Measurements from ENCODE around the gene AOC3. TPM values are rescaled to one million over a fixed set of nuclear protein-coding genes. Genes with fewer than 3 reads are reported as not detected.

Gene AOC3
- total RNA-seq, 6 experiments from 2014 or later = 3.9 to 14.9 (median 7.1) TPM

DNA sequence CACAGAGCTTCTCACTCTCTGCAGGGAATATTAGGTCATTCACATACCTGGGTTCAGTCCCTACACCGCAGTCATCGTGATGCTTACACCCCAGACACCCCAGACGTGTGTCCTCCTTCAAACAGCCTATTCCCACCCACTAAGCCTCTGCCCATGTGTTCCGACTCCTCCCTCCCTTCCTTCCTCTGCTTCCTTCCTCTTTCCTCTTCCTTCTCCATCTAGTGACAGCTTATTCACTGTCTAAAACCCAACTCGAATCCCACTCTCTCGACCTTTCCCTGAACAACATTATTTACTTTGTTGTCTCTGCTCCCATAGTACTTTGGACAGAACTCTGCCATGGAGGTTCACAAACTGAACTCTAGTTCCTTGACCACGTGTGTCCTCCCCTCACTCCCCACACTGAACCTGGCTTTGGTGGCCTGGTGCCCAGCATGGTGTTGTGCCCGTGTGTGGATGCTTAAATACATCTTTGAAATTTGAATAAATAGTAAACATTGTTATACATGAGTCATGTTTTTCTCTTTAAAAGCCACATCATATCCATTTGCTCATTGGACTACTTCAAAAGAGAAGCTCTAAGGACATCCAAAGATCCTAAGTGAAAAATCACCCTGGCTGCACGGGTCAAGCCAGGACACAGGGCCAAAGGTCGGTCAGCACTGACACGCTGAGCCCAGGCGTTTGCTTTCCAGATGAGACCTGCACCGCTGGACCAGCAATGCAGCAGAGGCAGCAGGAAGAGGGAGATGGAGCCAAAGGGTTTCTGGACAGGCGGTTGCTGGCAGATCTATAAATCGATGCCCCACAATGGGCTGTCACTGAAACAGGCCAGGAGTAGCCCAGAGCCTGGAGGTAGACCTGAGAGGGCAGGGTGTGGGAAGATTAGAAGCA is 35.5 kb downstream of the AOC3 start:
- no peaks in the 10 kb centered on the region for H3K9me3 ChIP-seq
- no peak for TF ChIP-seq POLR2A (IDR thresholded peaks at IDR 0.05)
- no peak for TF ChIP-seq CTCF (IDR thresholded peaks at IDR 0.05)
- peaks cover 0 to 51% (median 24%) of the 10 kb centered on the region in 4 donors for H3K4me1 ChIP-seq
- H3K27me3 ChIP-seq = no peaks in the 10 kb centered on the region
- intact Hi-C loops (cut with DNase I) = no loop called here
- peak; percentile 81 to 94 (median 93) for DNase-seq
- 5% methylated on average over 15 of the region's 15 CpGs for WGBS (ENCODE audit: insufficient coverage, low coverage, low lambda C conversion rate, missing lambda C conversion rate)
- peak overlapping the region; percentile 0 to 69 (median 57) for H3K27ac ChIP-seq
- no peaks in the 10 kb centered on the region for H3K36me3 ChIP-seq
- ATAC-seq = peak; percentile 81 to 88 (median 86)
- H3K4me3 ChIP-seq = peak overlapping the region in 2 of 3 donors; percentile 8 to 10

DNA sequence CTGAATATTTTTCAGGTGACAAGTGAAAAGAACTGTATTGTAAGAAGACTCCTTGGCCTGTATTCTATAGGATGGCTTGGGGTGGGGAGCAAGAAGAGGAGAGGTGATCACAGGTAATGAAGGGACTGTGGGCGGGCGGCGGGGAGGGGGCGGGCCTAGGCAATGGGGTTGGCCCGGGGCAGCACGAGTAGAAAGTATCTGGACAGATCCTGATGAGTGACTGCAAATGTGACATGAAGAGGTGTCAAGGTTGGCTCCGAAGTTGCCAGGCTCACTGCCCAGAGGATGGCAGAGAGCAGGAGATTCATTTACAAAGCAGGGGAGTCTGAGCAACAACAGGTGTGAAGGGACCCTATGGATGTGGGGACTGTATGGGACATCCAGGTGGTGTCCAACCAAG is 38.8 kb downstream of the AOC3 start:
- Histone ChIP-seq H3K9me3 (no peaks in the 10 kb centered on the region), H3K4me1 (peaks cover 0 to 75% (median 42%) of the 10 kb centered on the region in 4 donors), H3K4me3 (no peak overlapping the region), H3K36me3 (no peaks in the 10 kb centered on the region), H3K27ac (no peak overlapping the region), H3K27me3 (no peaks in the 10 kb centered on the region)
- TF ChIP-seq CTCF (IDR thresholded peaks at IDR 0.05) (no peak), POLR2A (IDR thresholded peaks at IDR 0.05) (no peak)
- ATAC-seq = no peak
- intact Hi-C loops (cut with DNase I) = no loop called here
- WGBS (ENCODE audit: insufficient coverage, low coverage, low lambda C conversion rate, missing lambda C conversion rate) = 65% methylated on average over 7 of the region's 7 CpGs
- DNase-seq = no peak

DNA sequence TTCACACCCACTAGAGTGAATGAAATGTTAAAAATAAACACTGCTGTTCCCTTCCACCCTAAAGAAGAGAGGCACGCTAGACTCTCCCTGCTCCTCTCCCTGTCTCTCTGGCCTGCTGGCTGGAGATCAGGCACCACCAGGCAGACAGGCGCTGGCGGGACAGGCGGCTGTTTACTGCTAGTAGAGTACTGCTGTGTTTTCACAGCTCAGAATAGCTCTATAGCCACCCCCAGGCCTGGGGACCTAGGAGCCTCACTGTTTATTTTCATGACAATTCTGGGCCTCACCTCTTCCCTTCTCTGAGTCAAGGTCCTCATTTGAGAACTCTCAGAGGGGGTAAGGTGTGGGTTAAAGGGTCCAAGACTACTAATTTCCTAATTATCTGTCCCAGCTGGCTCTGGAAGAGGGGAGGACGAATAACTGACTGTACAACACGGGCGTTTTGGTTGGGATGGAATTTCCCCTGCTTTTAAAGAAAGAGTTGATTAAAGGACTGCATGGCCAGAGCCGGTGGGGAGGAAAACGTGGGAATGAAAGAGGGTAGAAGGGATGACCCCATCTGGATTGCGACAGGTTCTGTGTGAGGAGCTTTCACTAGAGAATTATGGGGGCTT is 40.6 kb downstream of the AOC3 start:
- Histone ChIP-seq H3K9me3 (no peaks in the 10 kb centered on the region), H3K36me3 (no peaks in the 10 kb centered on the region), H3K27ac (peak overlapping the region; percentile 13 to 60 (median 52)), H3K4me3 (no peak overlapping the region), H3K27me3 (no peaks in the 10 kb centered on the region), H3K4me1 (peaks cover 0 to 75% (median 40%) of the 10 kb centered on the region in 4 donors)
- ATAC-seq = peak; percentile 34 to 73 (median 35)
- intact Hi-C loops (cut with DNase I) = no loop called here
- DNase-seq = peak; percentile 67 to 81 (median 70)
- TF ChIP-seq POLR2A (IDR thresholded peaks at IDR 0.05) (no peak), CTCF (IDR thresholded peaks at IDR 0.05) (no peak)
- 15% methylated on average over 7 of the region's 10 CpGs for WGBS (ENCODE audit: insufficient coverage, low coverage, low lambda C conversion rate, missing lambda C conversion rate)

DNA sequence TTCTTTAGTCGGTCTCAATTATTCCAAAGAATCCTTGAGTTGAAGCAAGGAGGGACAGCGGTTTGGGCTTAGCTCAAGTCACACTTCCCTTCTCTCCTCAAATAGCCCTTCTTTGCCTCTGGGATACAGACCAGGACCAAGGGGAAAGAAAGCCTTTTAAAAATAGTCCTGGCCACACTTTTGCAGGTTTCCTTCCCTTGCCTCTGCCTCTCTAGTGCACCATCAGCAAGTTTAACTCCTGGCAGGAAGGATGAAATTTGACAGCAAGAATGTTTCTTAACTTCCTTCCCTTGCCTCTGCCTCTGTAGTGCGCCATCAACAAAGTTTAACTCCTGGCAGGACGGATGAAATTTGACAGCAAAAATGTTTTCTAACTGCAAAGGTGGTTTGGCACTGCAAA is 42.4 kb downstream of the AOC3 start:
- Histone ChIP-seq H3K27me3 (no peaks in the 10 kb centered on the region), H3K4me3 (peak overlapping the region in 1 of 3 donors; percentile 36), H3K36me3 (no peaks in the 10 kb centered on the region), H3K4me1 (peaks cover 0 to 58% (median 32%) of the 10 kb centered on the region in 4 donors), H3K27ac (peak overlapping the region; percentile 18 to 87 (median 58)), H3K9me3 (no peaks in the 10 kb centered on the region)
- ATAC-seq (peak in 3 of 4 donors; percentile 6 to 10 (median 7)), DNase-seq (no peak)
- intact Hi-C loops (cut with DNase I) = no loop called here
- TF ChIP-seq CTCF (IDR thresholded peaks at IDR 0.05) = no peak
- no peak for TF ChIP-seq POLR2A (IDR thresholded peaks at IDR 0.05)
- WGBS (ENCODE audit: insufficient coverage, low coverage, low lambda C conversion rate, missing lambda C conversion rate) = 14% methylated on average over 4 of the region's 4 CpGs

Measured in right lobe of liver (tissue), 6 donors.